GM18508 (cell line): ENCODE results near the gene FKRP.
"Not testable (repeated sequence)": the region's sequence is repeated elsewhere in the genome, so short reads cannot be mapped to it uniquely, and the experiment has no call there.

Source experiments
- ATAC-seq: cut with Tn5 transposase; IDR thresholded peaks from one replicate; pipeline ENCODE4 v1.9.1; 2021; ENCODE audit warnings: moderate number of reproducible peaks; ENCODE audit not compliant: insufficient read depth, unreplicated experiment

The FKRP gene, protein sequence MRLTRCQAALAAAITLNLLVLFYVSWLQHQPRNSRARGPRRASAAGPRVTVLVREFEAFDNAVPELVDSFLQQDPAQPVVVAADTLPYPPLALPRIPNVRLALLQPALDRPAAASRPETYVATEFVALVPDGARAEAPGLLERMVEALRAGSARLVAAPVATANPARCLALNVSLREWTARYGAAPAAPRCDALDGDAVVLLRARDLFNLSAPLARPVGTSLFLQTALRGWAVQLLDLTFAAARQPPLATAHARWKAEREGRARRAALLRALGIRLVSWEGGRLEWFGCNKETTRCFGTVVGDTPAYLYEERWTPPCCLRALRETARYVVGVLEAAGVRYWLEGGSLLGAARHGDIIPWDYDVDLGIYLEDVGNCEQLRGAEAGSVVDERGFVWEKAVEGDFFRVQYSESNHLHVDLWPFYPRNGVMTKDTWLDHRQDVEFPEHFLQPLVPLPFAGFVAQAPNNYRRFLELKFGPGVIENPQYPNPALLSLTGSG

DNA sequence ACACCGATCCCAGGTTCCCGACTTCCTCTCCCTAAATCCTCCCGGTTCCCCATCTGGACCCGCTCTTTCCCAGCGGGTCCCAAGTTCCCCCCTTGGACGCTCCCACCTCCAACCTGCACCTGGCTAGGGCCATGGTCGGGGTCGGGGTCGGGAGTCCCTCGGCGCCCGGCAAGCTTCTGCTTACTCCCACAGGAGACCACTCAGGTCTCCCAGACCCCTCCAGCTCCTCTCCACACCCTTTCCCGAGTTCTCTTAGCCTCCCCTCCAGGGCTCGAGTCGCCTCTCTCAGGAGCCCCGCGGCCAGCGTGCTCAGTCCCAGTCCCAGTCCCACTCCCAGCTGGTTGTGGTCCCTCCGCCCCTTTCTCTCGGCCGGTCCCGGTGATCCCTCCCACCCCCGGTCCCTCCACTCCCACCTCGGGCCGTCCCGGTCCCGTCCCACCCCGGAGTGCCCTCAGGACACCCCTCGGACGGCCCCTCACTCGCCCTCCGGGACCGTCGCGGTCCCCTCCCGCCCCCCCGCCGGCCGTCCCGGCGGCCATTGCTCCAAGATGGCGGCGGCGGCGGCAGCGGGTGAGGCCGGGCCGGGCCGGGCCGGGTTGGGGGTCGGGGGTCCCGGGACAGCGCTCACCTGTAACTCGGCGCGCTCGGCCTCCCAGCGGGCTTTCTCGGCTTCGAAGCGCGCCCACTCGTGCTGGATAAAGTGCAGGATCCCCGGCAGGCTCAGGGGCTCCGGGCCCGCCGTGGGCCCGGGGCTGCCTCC is at the start of gene FKRP:
Gene FKRP, plus strand, starts transcription at position 537 of the 760 bp plus-strand sequence. CDS start 9,394 bp downstream, outside the sequence.
- no peak for ATAC-seq

DNA sequence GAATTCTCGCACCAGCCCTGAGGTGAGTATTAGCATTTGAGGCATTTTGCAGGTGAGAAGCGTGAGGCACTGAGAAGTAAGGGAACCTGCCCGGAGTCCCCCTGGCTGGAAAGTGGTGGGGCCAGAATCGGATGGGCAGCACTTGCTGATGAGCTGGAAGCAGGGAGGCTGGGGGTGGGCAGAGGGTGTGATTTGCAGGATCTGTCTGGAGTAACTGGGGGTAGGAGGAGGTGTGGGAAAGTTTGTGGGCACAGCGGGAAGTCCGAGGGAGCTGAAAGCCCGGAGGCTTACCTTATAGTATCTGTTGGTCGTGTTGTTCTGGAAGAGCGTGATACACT is 49.0 kb upstream of the FKRP start:
- ATAC-seq, result no peak

DNA sequence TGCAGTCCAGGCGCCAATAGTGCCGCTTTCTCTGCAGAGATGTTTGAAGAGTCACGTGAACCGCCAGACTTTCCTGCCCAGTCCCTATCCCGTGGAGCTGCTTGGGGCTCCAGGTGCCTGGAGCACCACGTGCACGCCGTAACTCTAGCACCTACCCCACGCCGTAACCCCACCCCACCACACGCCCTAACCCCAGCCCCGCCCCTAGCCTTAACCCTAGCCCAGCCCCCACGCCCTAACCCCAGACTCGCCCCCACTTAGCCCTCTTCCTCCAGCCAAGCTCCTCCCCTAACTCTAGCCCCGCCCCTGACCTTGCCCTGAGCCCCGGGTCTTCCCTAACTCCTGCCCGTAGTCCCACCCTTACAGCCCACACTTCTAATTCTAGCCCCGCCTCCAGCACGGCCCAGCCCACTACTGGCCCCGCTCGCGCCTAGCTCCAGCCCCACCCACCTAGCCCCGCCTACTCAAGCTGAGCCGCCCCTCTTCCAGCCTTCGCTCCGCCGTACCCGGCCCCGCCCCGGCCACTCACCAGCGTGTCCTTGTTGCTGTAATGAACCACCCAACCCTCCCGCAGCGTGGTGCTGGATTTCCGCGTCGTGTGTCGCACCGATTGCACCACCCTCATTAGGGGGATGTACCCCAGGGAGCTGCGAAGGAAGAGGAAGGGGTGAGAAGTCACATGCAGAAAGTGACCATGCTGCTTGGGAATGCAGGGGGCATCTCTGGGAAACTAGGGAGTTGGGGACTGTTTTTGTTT is 48.5 kb upstream of the FKRP start:
- ATAC-seq, result no peak

DNA sequence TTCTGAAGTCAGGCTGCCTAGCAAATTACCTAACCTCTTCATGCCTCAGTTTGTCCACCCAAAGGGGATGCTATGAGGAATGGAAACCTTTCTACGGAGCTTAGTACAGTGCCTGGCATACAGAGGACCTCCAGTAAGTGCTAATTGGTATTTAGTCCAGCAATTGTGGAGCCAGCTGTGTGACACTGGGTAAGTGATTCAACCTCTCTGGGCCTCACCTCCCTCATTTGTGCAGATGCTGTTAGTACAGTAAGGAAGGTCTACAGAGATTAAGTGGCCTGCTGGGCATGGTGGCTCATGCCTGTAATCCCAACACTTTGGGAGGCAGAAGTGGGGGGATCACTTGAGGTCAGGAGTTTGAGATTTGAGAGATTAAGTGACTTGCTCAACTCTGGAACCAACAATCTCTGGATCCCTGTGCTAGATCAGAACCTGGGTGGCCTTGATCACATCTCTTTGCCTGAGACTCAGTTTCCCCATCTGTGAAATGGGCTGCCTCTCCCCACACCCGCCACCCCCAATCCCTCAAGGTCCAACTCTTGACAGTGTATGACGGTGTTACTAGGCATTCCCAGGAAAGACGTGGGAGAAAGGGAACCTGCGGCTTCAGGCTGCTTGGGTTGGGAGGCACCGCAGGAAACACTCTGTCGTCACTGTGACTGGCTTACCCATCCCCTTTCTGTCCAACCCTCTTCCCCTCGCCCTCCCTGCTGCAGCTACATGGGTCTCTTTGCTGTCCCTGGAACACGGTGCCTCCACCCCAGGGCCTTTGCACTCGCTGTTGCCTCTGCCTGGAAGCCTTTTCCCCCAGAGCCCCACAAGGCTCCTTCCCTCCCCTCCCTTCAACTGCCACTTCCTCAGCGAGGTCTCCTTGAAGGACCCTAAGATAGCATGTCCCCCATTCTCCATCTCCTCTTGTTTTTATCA is 47.2 kb upstream of the FKRP start:
- no peak for ATAC-seq

DNA sequence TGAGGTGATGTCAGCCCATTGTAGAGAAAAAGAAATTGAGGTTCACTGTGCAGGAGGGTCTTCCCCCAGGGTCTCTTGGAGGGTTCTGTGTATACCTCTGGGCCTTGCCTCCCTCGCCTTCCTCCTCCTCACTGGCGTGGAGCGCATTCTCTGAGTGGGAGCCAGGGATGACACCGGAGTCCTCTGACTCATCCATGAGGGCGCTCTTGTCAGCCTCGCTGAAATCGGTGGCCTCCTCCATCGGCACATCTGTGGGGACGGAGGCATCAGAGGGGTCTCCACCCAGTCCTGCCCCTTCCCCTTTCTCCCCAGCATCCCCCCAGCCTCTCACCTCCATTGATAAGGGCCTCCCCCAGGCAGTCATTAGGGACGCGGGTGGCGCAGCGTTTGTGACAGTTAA is 45.2 kb upstream of the FKRP start:
- ATAC-seq, result no peak

DNA sequence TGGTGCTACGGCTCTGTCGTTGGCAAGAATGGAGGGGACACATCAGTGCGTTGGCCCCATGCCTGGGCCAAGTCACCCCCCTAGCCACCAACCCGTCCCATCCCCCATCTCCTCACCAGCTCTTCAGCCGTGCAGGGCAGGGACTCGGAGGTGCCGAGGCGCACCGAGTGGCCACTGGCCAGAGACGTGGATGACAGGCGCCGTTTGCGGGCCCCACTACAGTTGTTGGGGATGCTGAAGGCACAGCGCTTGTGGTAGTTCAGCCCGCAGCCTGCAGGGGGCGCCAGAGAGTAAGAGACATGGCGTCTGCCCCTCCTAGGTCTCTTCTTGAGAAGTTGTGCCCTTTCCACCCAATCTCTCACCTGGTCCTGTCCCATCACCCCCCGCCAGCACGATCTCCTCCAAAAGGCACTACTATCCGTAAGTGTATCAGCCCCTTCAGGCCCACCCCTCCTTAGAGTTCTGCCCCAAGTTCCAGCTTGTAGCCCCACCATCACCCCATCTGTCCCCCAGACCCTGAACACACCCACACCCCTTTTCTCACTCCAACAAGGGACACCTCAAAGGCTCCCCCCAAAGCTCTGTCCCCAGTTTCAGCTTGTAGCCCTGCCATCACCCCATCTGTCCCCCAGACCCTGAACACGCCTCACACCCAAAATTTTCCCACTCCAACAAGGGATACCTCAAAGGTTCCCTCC is 41.3 kb upstream of the FKRP start:
- ATAC-seq, result no peak

DNA sequence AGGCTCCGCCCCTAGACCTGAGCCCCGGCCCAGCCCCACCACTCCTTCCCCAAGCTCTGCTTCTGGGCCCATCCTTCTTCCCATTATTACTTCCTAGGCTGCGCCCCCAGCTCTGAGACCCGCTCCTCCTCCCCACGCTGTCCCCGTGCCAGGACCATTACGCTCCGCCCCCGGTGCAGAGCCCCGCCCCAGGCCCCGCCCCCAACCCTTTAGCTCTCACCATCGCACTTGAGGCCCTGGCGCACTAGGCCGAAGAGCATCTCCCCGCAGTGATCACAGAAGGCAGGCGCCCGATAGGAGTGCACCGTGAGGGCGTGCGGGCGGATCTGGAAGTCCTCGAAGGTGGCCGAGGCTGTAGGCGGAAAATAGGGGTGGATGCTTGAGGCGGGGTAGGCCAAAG is 35.2 kb upstream of the FKRP start:
- no peak for ATAC-seq

DNA sequence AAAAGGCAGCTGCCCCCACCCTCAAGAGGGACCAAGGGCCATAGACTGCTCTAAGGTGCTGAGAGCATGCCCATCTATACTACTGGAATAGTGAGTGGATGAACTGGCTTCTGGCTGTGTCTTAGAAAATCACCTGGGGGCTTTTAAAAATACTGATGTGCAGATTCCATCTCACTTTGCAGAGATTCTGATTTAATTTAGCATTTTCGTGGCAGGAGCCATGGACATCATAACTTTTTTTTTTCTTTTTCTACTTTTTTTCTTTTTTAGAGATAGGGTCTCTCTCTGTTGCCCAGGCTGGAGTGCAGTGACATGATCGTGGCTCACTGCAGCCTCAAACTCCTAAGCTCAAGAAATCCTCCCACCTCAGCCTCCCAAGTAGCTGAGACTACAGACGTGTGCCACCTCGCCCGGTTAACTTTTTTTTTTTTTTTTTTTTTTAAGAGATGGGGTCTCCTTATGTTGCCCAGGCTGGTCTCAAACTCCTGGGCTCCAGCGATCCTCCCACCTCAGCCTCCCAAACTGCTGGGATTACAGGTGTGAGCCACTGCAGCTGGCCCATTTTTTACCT is 33.0 kb upstream of the FKRP start:
- ATAC-seq, result not testable (repeated sequence)

DNA sequence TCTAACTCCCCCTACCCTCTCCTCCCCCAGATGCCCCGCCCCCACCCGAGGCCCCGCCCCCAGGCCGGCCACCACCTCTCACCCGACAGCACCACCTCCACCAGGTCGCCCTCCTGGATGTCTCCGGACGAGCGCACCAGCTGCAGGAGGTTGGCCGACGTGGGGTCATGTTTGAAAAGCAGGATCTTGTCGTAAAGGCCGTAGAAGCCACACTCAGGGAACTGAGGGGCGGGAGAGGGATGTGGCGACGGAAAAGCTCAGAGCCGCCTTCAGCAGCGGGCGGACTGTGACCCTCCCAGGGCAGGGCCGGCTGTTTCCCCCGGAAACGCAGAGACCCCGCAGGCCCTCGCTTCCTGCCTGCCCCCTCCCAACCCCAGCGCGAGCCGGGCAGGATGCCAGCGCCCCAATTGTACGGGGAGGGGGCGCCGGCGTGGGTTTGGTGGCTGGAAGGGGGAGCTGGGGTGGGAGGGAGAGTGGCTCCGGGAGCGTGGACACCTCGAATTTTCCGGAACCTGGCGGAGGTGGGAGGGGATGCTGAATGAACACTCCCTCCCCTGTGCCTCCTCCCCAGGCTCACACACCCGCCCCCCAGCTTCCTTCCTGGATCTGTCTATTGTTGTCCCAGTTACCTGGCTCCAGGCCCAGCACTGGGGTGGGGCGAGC is 31.9 kb upstream of the FKRP start:
- ATAC-seq, result no peak

DNA sequence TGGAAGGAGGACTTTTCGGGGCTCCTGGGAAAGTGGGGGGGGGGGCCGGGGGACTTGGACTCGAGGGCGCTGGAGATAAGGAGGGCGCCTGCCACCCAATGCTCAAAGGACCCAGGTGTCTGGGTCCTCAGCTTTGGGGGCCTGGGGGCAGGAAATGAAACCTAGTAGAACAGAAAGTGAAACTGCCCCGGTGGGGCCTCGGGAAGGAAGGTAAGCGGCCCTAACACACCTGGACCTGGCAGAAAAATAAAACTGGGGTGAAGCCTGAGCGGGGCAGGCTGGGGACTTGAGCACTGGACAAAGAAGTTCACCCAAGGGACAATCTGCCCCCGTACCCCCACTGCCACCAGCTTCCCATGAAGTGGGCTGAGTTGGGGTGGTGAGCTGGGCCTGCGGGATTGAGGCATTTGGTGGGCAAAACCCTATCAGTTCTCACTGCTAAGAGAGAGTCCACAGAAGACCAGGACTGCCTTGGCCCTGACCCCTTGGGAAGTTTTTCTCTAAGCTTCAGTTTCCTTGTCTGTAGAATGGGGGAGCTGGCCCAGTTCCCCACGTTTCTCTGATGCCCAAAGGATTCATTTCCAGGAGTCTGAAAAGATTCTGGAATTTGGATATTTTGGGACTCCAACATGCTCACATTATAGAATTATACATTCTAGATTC is 31.3 kb upstream of the FKRP start:
- no peak for ATAC-seq

DNA sequence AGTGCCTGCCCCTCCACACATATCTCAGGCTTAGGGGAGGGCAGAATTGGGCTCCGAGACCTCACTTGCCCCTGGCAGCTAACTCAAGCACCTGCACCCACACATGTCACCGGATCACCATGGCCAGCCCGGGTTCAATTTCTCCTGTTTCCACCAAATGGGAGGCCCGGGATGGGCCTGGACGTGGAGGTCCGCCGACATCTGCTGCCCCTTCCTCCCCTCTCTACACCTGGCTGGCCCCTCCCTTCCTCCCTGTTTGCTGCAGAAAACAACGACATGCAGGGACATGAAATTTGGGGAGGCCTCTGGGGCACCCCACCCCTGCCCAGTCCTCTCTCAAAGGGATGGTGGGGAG is 30.3 kb upstream of the FKRP start:
- no peak for ATAC-seq

DNA sequence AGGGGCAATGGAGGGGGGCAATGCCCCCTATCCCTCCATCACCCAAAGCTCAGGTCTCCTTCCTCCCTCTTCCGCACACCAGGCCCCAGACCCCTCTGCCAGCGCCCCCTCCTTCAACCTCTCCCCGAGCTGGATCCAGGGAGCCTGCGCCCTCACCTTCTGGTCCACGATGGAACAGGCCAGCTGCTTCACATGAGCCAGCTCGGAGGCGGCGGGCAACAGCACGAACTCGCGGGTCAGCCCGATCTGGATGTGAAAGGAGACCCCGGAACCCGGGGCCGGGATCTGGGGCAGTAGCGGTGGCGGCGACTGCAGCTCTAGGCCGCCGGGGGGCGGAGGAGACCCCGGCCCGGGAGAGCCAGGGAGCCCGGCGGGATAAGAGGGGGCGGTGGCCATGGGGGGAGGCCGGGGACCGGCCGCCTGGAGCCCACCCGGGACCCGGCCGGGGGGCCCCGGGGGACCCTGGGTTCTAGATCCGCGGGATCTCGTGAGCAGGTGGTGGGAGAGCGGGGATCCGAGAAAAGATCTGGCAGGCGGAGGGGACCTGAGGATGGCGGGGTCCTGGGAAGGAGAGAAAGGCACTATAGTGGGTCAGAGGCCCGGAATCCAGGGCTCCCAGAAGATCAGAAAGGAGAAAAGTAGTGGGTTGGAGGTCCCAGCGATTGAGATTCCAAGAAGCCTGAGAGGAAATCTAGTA is 29.7 kb upstream of the FKRP start:
- ATAC-seq, result no peak

DNA sequence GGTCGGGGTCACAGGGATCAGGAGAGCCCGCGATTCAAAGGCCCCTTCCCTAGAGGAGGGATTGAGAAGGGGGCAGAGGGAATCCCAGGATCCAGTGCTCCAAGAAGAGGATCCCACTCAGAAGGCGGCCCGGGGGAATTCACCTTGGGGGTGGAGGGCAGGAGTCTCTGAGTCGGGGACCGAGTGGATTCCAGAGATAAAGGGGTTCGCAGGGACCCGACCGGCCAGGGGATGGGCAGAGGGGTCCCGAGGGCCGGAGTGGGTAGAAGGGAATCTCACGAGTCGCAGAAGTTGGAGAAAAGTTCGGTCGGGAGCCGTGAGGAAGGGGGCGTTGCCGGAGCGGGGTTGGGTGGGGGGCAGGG is 29.2 kb upstream of the FKRP start:
- no peak for ATAC-seq

DNA sequence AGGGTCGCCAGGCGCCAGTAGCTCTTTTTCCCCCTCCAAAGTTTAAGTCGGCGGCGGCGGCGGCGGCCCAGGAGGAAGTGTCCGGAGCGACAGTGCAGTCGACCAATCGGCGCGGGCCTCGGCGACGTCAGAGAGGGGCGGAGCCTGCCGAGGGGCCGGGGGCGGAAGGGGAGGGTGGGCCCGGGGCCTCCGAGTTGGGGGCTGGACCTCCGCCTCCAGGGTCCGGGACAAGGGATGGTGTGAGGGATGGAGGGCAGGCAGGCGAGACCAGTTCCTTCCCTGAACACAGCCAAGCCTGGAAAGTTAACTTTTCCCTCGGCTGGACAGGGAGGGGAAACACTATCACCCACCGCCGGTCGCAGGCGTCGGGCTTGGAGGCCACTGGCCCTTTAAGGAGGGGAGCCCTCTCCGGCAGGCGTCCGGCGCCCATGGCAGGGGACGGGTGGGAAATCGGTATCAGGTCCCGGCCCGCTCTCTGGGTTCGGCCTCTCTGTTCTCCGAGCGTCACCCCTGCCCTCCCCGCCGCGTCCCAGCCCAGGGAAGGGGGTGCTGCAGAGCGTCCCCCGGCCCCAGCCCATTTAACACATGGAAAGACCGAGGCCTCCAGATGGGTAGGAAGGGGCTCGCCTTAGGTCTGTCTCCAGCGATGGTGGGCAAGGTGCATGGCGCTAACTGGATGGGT is 28.7 kb upstream of the FKRP start, which contains the start of gene PRKD2:
Gene PRKD2, minus strand, starts transcription at position 81 of the 682 bp plus-strand sequence. CDS start 744 bp downstream, outside the sequence.
- no peak for ATAC-seq

DNA sequence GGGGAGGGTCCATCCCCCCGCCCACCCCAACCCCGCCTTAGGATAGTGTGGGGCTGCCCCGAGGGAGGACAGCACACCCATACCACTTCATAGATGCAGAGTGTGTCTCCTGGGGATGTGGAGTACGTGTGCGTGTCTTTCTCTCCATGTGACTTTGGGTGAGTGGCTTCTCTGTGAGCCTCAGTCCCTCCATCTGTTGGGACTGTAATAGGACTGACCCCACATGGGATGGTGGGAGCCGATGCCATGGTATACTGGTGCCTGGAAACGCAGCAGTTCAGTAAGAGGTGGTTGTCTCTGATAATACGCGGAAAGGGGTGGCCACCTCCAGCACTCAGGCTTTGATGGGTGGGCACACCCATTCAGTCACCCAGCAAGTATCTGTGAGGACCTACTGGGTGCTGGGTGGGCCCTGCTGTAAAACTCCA is 28.1 kb upstream of the FKRP start:
- ATAC-seq, result no peak

DNA sequence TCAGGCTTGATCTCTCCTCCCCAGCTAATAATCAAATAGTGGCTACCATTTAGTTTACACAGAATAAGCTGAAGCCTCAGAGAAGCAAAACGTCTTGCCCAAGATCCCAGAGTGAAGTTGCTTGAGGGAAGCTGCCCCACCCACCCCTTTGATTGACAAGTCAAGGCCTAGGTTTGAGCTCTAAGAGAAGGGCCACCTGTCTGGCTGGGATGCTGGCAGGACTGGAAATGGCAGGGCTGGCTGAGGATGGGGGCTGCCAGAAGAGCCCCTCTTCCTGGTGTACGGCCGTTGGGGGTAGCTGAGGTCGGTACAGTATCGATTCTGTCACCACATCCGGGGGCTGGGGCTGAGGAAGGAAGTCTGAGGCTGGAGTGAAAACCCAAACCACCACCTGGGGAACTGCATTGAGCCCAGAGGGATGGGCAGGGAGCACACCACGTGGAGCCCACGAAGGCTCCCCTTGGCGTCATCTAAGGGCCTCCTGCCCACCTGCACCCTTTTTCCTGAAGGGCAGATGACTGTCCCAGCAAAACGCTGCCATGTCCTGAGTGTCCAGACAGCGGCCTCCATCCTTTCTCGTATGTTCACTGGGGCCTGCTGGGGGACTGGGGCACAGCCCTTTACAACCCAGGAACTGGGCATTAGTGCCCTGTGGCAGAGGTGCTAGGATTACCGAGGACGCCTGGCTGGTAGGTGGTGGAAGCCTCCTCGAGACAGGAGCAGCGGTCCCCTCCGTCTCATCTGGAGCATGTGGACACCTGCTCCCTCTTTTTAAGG is 27.5 kb upstream of the FKRP start:
- ATAC-seq, result no peak
